Peyer's patch (tissue), 4 donors: ENCODE measurements around the gene GREM2.

Source experiments
- CTCF ChIP-seq, 6 experiments: fragments of 450-650 bp in 4 of 6; fragments of 200-600 bp in 2 of 6; sonication (generic) in 1 of 6; IDR thresholded peaks; one replicate each; pipeline ENCODE4 v1.5.1; 2017 to 2019; ENCODE audit warnings: antibody characterized with exemption in 6 of 6, mild to moderate bottlenecking in 3 of 6, moderate library complexity in 1 of 6
- POLR2A ChIP-seq, 2 donors: fragments of 450-650 bp; IDR thresholded peaks; one replicate each; pipeline ENCODE4 v1.5.1; 2017; ENCODE audit warnings: antibody characterized with exemption in 2 of 2, mild to moderate bottlenecking in 2 of 2, moderate library complexity in 2 of 2

GRCh38 chr1:240464099-240464498, 147.9 kb downstream of the GREM2 start:
- no peak for TF ChIP-seq POLR2A (IDR thresholded peaks at IDR 0.05)
- no peak for TF ChIP-seq CTCF (IDR thresholded peaks at IDR 0.05)
